Activated CD8-positive, alpha-beta T cell treated with anti-CD3 and anti-CD28 coated beads, Interleukin-2, amount 10 ng/mL, durations not matched to agents 7 days and 5 days (primary cell): ENCODE measurements around the gene ADAM19. TPM values are rescaled to one million over a fixed set of nuclear protein-coding genes. Genes with fewer than 3 reads are reported as not detected.

Experiments used
- total RNA-seq, 2 experiments: library from RNA; stranded (reverse); gene quantifications; one replicate each; pipeline ENCODE4 v1.2.3, GENCODE V29; 2021

The ADAM19 gene
- total RNA-seq, 2 experiments from 2014 or later: 77.7 to 80.6 TPM

Other genes with a start within 250 kb of the ADAM19 start
- gene NIPAL4, start 115.6 kb downstream of the ADAM19 start, total RNA-seq: not detected
- under 1 TPM; 0.10 to 0.11 TPM for gene SOX30, start 76.7 kb upstream of the ADAM19 start, total RNA-seq
- gene C5orf52, start 95.8 kb upstream of the ADAM19 start, total RNA-seq: not detected
- 10 to 100 TPM; 12.4 to 13.4 TPM for gene THG1L, start 155.6 kb upstream of the ADAM19 start, total RNA-seq
- 1 to 10 TPM; 5.7 to 5.8 TPM for gene LSM11, start 167.9 kb upstream of the ADAM19 start, total RNA-seq